ENCODE measurements around the gene AP5B1. TPM values are rescaled to one million over a fixed set of nuclear protein-coding genes. Genes with fewer than 3 reads are reported as not detected.
"Not testable (repeated sequence)": the region's sequence is repeated elsewhere in the genome, so short reads cannot be mapped to it uniquely, and the experiment has no call there.

The AP5B1 gene
- total RNA-seq, 3 donors from 2014 or later, result 15.5 to 19.3 (median 17.6) TPM

DNA sequence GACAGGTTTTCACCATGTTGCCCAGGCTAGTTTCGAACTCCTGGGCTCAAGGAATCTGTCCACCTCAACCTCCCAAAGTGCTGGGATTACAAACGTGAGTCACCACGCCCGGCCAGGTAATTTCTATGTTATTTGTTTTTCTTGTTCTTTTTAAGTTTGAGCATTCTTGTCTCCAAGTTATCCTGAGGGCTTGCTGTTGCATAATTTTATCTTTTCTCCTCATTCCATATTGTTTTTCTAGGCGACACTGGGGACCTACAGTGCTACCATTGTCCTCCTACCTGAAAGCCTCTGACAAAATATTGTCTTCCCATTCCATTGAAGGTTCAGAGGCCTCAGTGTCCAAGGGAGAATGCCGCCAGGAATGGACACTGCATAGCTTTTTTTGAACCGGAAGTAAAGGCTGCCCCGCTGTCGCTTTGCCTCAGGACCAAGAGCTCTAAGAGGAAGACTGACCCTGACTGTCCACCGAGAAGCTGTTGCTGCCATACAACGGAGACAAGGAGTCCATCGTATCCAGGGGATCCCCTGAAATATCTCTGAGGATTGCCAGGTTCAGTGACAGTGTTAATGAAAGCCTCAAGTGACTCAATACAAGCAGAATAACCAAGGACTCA lies 9.7 kb downstream of the AP5B1 start:
- H3K27ac ChIP-seq, result no peak overlapping the region
- no peaks in the 10 kb centered on the region for H3K27me3 ChIP-seq
- DNase-seq (ENCODE audit: low spot score in 2 of 2), result no peak
- TF ChIP-seq, protein P1, sequence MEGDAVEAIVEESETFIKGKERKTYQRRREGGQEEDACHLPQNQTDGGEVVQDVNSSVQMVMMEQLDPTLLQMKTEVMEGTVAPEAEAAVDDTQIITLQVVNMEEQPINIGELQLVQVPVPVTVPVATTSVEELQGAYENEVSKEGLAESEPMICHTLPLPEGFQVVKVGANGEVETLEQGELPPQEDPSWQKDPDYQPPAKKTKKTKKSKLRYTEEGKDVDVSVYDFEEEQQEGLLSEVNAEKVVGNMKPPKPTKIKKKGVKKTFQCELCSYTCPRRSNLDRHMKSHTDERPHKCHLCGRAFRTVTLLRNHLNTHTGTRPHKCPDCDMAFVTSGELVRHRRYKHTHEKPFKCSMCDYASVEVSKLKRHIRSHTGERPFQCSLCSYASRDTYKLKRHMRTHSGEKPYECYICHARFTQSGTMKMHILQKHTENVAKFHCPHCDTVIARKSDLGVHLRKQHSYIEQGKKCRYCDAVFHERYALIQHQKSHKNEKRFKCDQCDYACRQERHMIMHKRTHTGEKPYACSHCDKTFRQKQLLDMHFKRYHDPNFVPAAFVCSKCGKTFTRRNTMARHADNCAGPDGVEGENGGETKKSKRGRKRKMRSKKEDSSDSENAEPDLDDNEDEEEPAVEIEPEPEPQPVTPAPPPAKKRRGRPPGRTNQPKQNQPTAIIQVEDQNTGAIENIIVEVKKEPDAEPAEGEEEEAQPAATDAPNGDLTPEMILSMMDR (IDR thresholded peaks at IDR 0.05), result no peak
- TF ChIP-seq POLR2A (IDR thresholded peaks at IDR 0.05) (no peak), POLR2AphosphoS5 (IDR thresholded peaks at IDR 0.05) (no peak)
- no peaks in the 10 kb centered on the region for H3K36me3 ChIP-seq
- no peaks in the 10 kb centered on the region for H3K9me3 ChIP-seq
- no peaks in the 10 kb centered on the region for H3K4me1 ChIP-seq
- no peak overlapping the region for H3K4me3 ChIP-seq
- intact Hi-C loops (cut with DNase I; ENCODE audit: low total_unique reads), result no loop called here

DNA sequence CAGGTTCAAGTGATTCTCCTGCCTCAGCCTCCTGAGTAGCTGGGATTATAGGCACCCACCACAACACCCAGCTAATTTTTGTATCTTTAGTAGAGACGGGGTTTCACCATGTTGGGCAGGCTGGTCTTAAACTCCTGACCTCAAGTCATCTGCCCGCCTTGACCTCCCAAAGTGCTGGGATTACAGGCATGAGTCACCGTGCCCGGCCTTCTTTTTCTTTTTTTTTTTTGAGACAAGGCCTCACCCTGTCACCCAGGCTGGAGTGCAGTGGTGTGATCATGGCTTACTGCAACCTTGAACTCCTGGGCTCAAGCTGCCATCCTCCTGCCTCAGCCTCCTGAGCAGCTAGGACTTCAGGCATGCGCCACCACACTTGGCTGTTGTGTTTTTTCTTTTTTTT lies 13.0 kb downstream of the AP5B1 start:
- DNase-seq (ENCODE audit: low spot score in 2 of 2); H3K36me3 ChIP-seq; H3K4me3 ChIP-seq; H3K27me3 ChIP-seq; H3K27ac ChIP-seq; H3K4me1 ChIP-seq; intact Hi-C loops (cut with DNase I; ENCODE audit: low total_unique reads); H3K9me3 ChIP-seq: not testable (repeated sequence)

DNA sequence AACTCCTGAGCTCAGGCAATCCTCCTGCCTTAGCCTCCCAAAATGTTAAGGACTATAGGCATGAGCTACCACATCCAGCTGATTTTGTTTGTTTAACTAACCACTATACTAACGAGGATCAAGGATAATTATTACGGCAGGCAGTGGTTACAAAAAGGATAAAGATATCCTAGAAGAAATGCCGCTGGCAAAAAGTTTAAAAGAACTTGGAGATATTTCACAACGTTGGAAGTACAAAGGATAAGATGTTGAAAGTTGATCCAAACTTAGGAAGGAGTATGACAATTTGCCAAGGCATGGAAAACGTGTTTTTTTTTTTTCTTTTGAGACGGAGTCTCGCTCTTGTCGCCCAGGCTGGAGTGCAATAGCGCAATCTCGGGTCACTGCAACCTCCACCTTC lies 13.4 kb downstream of the AP5B1 start:
- intact Hi-C loops (cut with DNase I; ENCODE audit: low total_unique reads), result no loop called here
- Histone ChIP-seq H3K9me3 (no peaks in the 10 kb centered on the region), H3K27ac (no peak overlapping the region), H3K4me1 (no peaks in the 10 kb centered on the region), H3K4me3 (no peak overlapping the region), H3K27me3 (no peaks in the 10 kb centered on the region), H3K36me3 (no peaks in the 10 kb centered on the region)
- DNase-seq (ENCODE audit: low spot score in 2 of 2), result no peak
- TF ChIP-seq, protein P1 (IDR thresholded peaks at IDR 0.05), result no peak
- TF ChIP-seq POLR2AphosphoS5 (IDR thresholded peaks at IDR 0.05), result no peak
- TF ChIP-seq POLR2A (IDR thresholded peaks at IDR 0.05), result no peak

GRCh38 chr11:65766535-65766934 lies 14.2 kb downstream of the AP5B1 start:
- Histone ChIP-seq H3K4me3 (no peak overlapping the region), H3K36me3 (no peaks in the 10 kb centered on the region), H3K4me1 (no peaks in the 10 kb centered on the region), H3K27ac (no peak overlapping the region), H3K9me3 (no peaks in the 10 kb centered on the region), H3K27me3 (no peaks in the 10 kb centered on the region)
- intact Hi-C loops (cut with DNase I; ENCODE audit: low total_unique reads), result no loop called here
- TF ChIP-seq POLR2A (IDR thresholded peaks at IDR 0.05) (no peak), POLR2AphosphoS5 (IDR thresholded peaks at IDR 0.05) (no peak)
- TF ChIP-seq, protein P1 (IDR thresholded peaks at IDR 0.05), result no peak
- no peak for DNase-seq (ENCODE audit: low spot score in 2 of 2)

DNA sequence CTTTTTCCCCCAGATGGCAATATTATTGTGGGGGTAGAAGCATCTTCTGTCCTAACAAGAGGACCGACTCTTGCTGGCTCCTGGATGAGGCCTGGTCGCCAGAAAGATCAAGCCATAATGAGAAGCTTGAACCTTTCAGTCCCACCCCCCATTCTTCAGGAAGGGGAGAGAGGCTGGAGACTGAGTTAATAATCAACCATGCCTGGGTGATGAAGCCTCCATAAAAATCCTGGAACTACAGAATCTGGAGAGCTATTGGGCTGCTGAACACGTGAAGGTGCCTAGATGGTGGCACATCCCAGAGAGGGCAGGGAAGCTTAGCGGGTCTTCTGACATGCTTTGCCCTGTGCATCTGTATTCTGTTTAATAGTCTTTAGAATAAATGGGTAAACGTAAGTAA lies 16.3 kb downstream of the AP5B1 start:
- H3K4me3 ChIP-seq, result no peak overlapping the region
- no peaks in the 10 kb centered on the region for H3K36me3 ChIP-seq
- DNase-seq (ENCODE audit: low spot score in 2 of 2), result no peak
- TF ChIP-seq POLR2A (IDR thresholded peaks at IDR 0.05) (no peak), POLR2AphosphoS5 (IDR thresholded peaks at IDR 0.05) (no peak)
- TF ChIP-seq, protein P1 (IDR thresholded peaks at IDR 0.05), result no peak
- no peaks in the 10 kb centered on the region for H3K27me3 ChIP-seq
- H3K27ac ChIP-seq, result no peak overlapping the region
- H3K9me3 ChIP-seq, result no peaks in the 10 kb centered on the region
- no peaks in the 10 kb centered on the region for H3K4me1 ChIP-seq
- intact Hi-C loops (cut with DNase I; ENCODE audit: low total_unique reads), result no loop called here

DNA sequence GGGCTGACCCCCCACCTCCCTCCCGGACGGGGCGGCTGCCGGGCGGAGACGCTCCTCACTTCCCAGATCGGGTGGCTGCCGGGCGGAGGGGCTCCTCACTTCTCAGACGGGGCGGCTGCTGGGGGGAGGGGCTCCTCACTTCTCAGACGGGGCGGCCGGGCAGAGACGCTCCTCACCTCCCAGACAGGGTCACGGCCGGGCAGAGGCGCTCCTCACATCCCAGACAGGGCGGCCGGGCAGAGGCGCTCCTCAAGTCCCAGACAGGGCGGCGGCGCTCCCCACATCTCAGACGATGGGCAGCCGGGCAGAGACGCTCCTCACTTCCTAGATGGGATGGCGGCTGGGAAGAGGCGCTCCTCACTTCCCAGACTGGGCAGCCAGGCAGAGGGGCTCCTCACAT lies 18.0 kb downstream of the AP5B1 start:
- intact Hi-C loops (cut with DNase I; ENCODE audit: low total_unique reads); H3K36me3 ChIP-seq; H3K4me1 ChIP-seq; DNase-seq (ENCODE audit: low spot score in 2 of 2); H3K9me3 ChIP-seq; H3K4me3 ChIP-seq; H3K27me3 ChIP-seq; H3K27ac ChIP-seq: not testable (repeated sequence)

GRCh38 chr11:65762169-65762568 lies 18.6 kb downstream of the AP5B1 start:
- DNase-seq (ENCODE audit: low spot score in 2 of 2); H3K4me1 ChIP-seq; H3K27ac ChIP-seq; H3K9me3 ChIP-seq; intact Hi-C loops (cut with DNase I; ENCODE audit: low total_unique reads); H3K36me3 ChIP-seq; H3K27me3 ChIP-seq; H3K4me3 ChIP-seq: not testable (repeated sequence)
